Measurements from ENCODE around the gene KLC1.

The KLC1 gene

DNA sequence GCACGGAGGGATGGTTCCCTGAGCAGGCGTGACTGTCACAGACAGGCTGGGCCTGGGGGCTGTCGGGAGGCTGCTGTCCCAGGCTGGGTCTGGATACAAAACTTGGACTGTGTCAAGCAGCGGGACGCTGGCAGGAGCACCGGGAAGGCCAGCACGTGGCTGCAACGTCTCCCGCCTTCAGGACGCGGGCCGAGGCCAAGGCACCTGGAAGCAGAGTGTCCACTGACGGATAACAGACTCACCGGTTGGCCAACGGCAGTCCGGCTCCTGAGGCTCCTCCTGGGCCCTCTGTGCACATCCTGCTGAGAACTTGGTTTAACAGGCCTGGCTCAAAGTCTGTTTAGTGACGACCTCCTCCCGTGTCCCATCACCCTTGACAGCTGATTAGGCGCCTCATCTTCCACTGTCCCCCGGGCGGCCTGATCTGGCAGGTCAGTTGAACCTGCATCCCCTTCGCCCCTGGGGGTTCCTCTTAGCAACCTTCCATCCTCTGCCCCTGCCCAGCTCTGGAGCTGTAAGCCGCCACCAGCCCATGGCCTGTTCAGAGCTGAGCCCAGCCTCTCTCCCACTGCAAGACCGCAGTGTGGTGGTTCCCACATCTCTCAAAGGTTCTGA, 83.7 kb downstream of the KLC1 start:
- no peak overlapping the region for H3K27ac ChIP-seq (ENCODE audit: low read length)
- H3K9ac ChIP-seq (ENCODE audit: low read length in 2 of 2), result no peak overlapping the region
- H3K9me3 ChIP-seq (ENCODE audit: control insufficient read depth in 2 of 2, low read length in 2 of 2), result no peaks in the 10 kb centered on the region
- H3K4me1 ChIP-seq (ENCODE audit: control insufficient read depth, insufficient read depth, low read length), result peaks cover 44% of the 10 kb centered on the region
- H3K36me3 ChIP-seq (ENCODE audit: control insufficient read depth in 2 of 2, insufficient read depth in 2 of 2, low read length in 2 of 2), result peaks cover 0 to 4% of the 10 kb centered on the region in 2 donors
- H3K4me3 ChIP-seq (ENCODE audit: low read length in 2 of 2), result no peak overlapping the region
- H3K27me3 ChIP-seq (ENCODE audit: control insufficient read depth in 1 of 2, insufficient read depth in 2 of 2, low read length in 2 of 2), result no peaks in the 10 kb centered on the region

DNA sequence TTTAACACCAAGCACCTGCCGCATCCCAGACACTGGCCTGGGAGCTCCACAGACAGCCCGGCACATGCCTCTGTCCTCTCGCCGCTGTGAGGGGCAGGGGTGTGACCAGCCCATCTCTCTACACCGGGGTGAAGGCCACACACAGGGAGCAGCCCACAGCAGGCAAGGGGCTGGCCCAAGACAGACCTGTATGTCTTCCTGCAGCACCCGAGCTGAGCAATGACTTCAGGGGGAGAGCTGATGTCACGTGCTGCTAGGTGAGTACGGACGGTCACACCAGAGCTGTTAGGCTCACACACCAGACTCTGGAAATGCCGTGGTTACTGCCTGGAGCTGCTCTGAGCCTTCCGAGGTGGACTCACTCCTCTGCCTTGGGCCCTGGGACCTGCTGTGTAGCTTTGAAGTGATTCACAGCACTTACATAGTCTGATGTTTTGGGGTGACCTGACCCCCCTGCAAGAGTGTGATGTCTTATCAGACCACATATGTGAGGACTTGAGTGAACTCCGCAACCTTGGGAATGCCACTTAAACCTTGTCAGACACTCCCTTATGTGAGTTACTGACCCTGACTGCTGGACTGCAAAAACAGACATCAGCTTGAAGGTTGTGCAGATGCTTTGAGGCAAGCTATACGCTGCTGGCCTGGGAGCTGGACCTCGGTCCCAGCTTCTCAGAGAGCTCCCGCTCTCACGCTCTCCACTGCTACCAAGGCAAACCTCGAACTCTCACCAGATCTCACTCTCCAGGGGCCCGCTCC, 84.5 kb downstream of the KLC1 start:
- H3K27ac ChIP-seq (ENCODE audit: low read length), result no peak overlapping the region
- H3K4me1 ChIP-seq (ENCODE audit: control insufficient read depth, insufficient read depth, low read length), result peaks cover 49% of the 10 kb centered on the region
- H3K9me3 ChIP-seq (ENCODE audit: control insufficient read depth in 2 of 2, low read length in 2 of 2), result no peaks in the 10 kb centered on the region
- peaks cover 0 to 2% of the 10 kb centered on the region in 2 donors for H3K36me3 ChIP-seq (ENCODE audit: control insufficient read depth in 2 of 2, insufficient read depth in 2 of 2, low read length in 2 of 2)
- no peaks in the 10 kb centered on the region for H3K27me3 ChIP-seq (ENCODE audit: control insufficient read depth in 1 of 2, insufficient read depth in 2 of 2, low read length in 2 of 2)
- H3K9ac ChIP-seq (ENCODE audit: low read length in 2 of 2), result no peak overlapping the region
- no peak overlapping the region for H3K4me3 ChIP-seq (ENCODE audit: low read length in 2 of 2)

- peaks cover 48% of the 10 kb centered on the region for H3K4me1 ChIP-seq (ENCODE audit: control insufficient read depth, insufficient read depth, low read length)
- no peaks in the 10 kb centered on the region for H3K9me3 ChIP-seq (ENCODE audit: control insufficient read depth in 2 of 2, low read length in 2 of 2)
- H3K36me3 ChIP-seq (ENCODE audit: control insufficient read depth in 2 of 2, insufficient read depth in 2 of 2, low read length in 2 of 2), result peaks cover 0 to 2% of the 10 kb centered on the region in 2 donors
- no peak overlapping the region for H3K27ac ChIP-seq (ENCODE audit: low read length)
- no peaks in the 10 kb centered on the region for H3K27me3 ChIP-seq (ENCODE audit: control insufficient read depth in 1 of 2, insufficient read depth in 2 of 2, low read length in 2 of 2)
- peak overlapping the region in 1 of 2 donors; percentile 74 for H3K4me3 ChIP-seq (ENCODE audit: low read length in 2 of 2)
- no peak overlapping the region for H3K9ac ChIP-seq (ENCODE audit: low read length in 2 of 2)
Measured at GRCh38 chr14:103714063-103714724, 85.2 kb downstream of the KLC1 start.

DNA sequence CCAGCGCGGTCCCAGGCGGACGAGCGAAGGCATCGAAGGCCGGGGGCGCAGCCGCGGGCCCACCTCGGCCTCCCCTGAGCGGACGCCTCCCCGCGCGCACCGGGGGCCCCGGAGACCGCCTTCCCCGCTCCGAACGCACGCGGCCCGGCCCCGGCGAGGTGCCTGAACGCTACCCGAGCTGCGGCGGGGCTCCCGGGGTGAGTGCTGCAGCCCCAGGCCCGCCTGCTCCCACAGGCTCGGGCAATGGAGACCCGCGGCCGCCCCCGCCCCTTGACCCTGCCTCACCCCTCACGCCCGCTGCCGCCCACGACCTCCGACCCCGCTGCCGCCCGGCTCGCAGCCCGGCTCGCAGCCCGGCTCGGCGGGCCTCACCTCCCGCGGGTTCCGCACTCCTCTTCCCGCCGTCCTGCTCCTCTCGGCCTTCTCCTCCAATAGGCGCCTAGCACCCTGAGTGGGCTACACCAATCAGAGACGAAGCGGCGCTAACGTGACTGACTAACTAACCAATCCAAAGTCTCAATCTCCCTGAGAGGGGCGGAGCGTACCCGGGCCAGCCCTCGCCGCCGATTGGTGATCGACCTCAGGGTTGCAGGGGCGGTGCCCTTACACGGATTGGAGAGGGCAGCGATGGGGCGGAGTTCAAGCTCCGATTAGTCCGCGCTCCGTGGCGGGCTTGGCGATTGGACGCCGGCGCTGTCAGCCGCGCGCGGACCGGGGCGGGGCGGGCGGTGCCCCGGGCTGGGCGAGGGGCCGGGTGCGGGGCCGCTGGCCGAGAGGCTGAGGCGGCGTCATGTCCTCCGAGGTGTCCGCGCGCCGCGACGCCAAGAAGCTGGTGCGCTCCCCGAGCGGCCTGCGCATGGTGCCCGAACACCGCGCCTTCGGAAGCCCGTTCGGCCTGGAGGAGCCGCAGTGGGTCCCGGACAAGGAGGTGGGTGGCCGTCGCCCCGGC, 86.3 kb downstream of the KLC1 start, which contains the start of the genes XRCC3 and ZFYVE21:
XRCC3 (minus strand) TSS at position 400 of the 949 bp plus-strand sequence. CDS start 4,364 bp downstream, outside the sequence.
ZFYVE21 (plus strand) TSS at position 759 of the 949 bp plus-strand sequence; CDS start at position 791, 32 bp downstream.
- Histone ChIP-seq H3K4me3 (ENCODE audit: low read length in 2 of 2) (peak within 1 kb of the TSS; percentile 57 to 79), H3K36me3 (ENCODE audit: control insufficient read depth in 2 of 2, insufficient read depth in 2 of 2, low read length in 2 of 2) (no peaks in the 10 kb centered on the region), H3K9me3 (ENCODE audit: control insufficient read depth in 2 of 2, low read length in 2 of 2) (no peaks in the 10 kb centered on the region), H3K27me3 (ENCODE audit: control insufficient read depth in 1 of 2, insufficient read depth in 2 of 2, low read length in 2 of 2) (no peaks in the 10 kb centered on the region), H3K4me1 (ENCODE audit: control insufficient read depth, insufficient read depth, low read length) (peaks cover 51% of the 10 kb centered on the region), H3K27ac (ENCODE audit: low read length) (no peak within 1 kb of the TSS), H3K9ac (ENCODE audit: low read length in 2 of 2) (peak within 1 kb of the TSS; percentile 59 to 69)

- no peaks in the 10 kb centered on the region for H3K36me3 ChIP-seq (ENCODE audit: control insufficient read depth in 2 of 2, insufficient read depth in 2 of 2, low read length in 2 of 2)
- H3K9ac ChIP-seq (ENCODE audit: low read length in 2 of 2), result peak overlapping the region; percentile 59 to 69
- H3K4me1 ChIP-seq (ENCODE audit: control insufficient read depth, insufficient read depth, low read length), result peaks cover 53% of the 10 kb centered on the region
- H3K27me3 ChIP-seq (ENCODE audit: control insufficient read depth in 1 of 2, insufficient read depth in 2 of 2, low read length in 2 of 2), result no peaks in the 10 kb centered on the region
- no peak overlapping the region for H3K27ac ChIP-seq (ENCODE audit: low read length)
- no peaks in the 10 kb centered on the region for H3K9me3 ChIP-seq (ENCODE audit: control insufficient read depth in 2 of 2, low read length in 2 of 2)
- H3K4me3 ChIP-seq (ENCODE audit: low read length in 2 of 2), result peak overlapping the region; percentile 57 to 79
Measured at GRCh38 chr14:103716091-103716801, 87.2 kb downstream of the KLC1 start.

GRCh38 chr14:103716899-103717411, 87.9 kb downstream of the KLC1 start:
- H3K9ac ChIP-seq (ENCODE audit: low read length in 2 of 2), result peak overlapping the region in 1 of 2 donors; percentile 59
- H3K27me3 ChIP-seq (ENCODE audit: control insufficient read depth in 1 of 2, insufficient read depth in 2 of 2, low read length in 2 of 2), result no peaks in the 10 kb centered on the region
- H3K4me3 ChIP-seq (ENCODE audit: low read length in 2 of 2), result peak overlapping the region; percentile 57 to 79
- no peaks in the 10 kb centered on the region for H3K9me3 ChIP-seq (ENCODE audit: control insufficient read depth in 2 of 2, low read length in 2 of 2)
- no peaks in the 10 kb centered on the region for H3K36me3 ChIP-seq (ENCODE audit: control insufficient read depth in 2 of 2, insufficient read depth in 2 of 2, low read length in 2 of 2)
- no peak overlapping the region for H3K27ac ChIP-seq (ENCODE audit: low read length)
- H3K4me1 ChIP-seq (ENCODE audit: control insufficient read depth, insufficient read depth, low read length), result peaks cover 53% of the 10 kb centered on the region

- Histone ChIP-seq H3K27me3 (ENCODE audit: control insufficient read depth in 1 of 2, insufficient read depth in 2 of 2, low read length in 2 of 2) (no peaks in the 10 kb centered on the region), H3K4me3 (ENCODE audit: low read length in 2 of 2) (peak overlapping the region; percentile 21 to 64), H3K36me3 (ENCODE audit: control insufficient read depth in 2 of 2, insufficient read depth in 2 of 2, low read length in 2 of 2) (no peaks in the 10 kb centered on the region), H3K9me3 (ENCODE audit: control insufficient read depth in 2 of 2, low read length in 2 of 2) (no peaks in the 10 kb centered on the region), H3K4me1 (ENCODE audit: control insufficient read depth, insufficient read depth, low read length) (peaks cover 60% of the 10 kb centered on the region), H3K27ac (ENCODE audit: low read length) (no peak overlapping the region), H3K9ac (ENCODE audit: low read length in 2 of 2) (no peak overlapping the region)
Measured at GRCh38 chr14:103718572-103718971, 89.6 kb downstream of the KLC1 start.

DNA sequence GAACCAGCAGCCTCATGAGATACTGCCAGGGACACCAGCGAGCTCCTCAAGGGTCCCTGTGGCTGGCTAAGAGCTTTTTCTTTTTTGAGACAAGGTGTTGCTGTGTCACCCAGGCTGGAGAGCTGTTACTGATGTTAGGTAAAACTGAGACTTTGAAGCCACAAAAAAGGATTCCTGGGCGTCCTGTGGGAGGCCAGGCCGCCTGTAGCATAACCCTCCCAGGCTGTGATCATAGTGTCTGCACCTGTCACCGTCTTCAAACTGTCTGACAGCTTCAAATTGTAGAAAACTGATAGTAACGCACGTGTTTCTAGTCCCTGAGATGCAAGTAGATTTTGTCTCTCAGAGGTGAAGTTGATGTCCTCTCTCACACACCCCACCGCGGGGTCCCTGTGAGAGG, 90.7 kb downstream of the KLC1 start:
- Histone ChIP-seq H3K36me3 (ENCODE audit: control insufficient read depth in 2 of 2, insufficient read depth in 2 of 2, low read length in 2 of 2) (no peaks in the 10 kb centered on the region), H3K27me3 (ENCODE audit: control insufficient read depth in 1 of 2, insufficient read depth in 2 of 2, low read length in 2 of 2) (no peaks in the 10 kb centered on the region), H3K4me1 (ENCODE audit: control insufficient read depth, insufficient read depth, low read length) (peaks cover 70% of the 10 kb centered on the region), H3K4me3 (ENCODE audit: low read length in 2 of 2) (no peak overlapping the region), H3K9me3 (ENCODE audit: control insufficient read depth in 2 of 2, low read length in 2 of 2) (no peaks in the 10 kb centered on the region), H3K27ac (ENCODE audit: low read length) (no peak overlapping the region), H3K9ac (ENCODE audit: low read length in 2 of 2) (no peak overlapping the region)

GRCh38 chr14:103721334-103722120, 92.5 kb downstream of the KLC1 start:
- Histone ChIP-seq H3K27ac (ENCODE audit: low read length) (peak overlapping the region; percentile 18), H3K27me3 (ENCODE audit: control insufficient read depth in 1 of 2, insufficient read depth in 2 of 2, low read length in 2 of 2) (no peaks in the 10 kb centered on the region), H3K4me3 (ENCODE audit: low read length in 2 of 2) (no peak overlapping the region), H3K36me3 (ENCODE audit: control insufficient read depth in 2 of 2, insufficient read depth in 2 of 2, low read length in 2 of 2) (peaks cover 0 to 4% of the 10 kb centered on the region in 2 donors), H3K9ac (ENCODE audit: low read length in 2 of 2) (peak overlapping the region in 1 of 2 donors; percentile 20), H3K4me1 (ENCODE audit: control insufficient read depth, insufficient read depth, low read length) (peaks cover 76% of the 10 kb centered on the region), H3K9me3 (ENCODE audit: control insufficient read depth in 2 of 2, low read length in 2 of 2) (no peaks in the 10 kb centered on the region)

Measured in stomach smooth muscle (tissue), 2 donors.